Forelimb muscle (tissue), 1 donor: Measurements from ENCODE around the gene ZNF568. TPM values are rescaled to one million over a fixed set of nuclear protein-coding genes. Genes with fewer than 3 reads are reported as not detected.
A peak's percentile ranks its signal among the peaks of the same experiment; 100 is the strongest.

Experiments
- DNase-seq: peaks from one replicate; pipeline ENCODE4 v3.0.0-alpha.2; 2013; ENCODE audit warnings: low read depth
- polyA plus RNA-seq: library from polyadenylated mRNA; unstranded; fragments of 120-200 nt; gene quantifications from one replicate; pipeline ENCODE4 v1.2.1, GENCODE V29; 2013; ENCODE audit not compliant: insufficient read length

Gene ZNF568
- polyA plus RNA-seq = 40.2 TPM

GRCh38 chr19:36915992-36916830 is at the start of gene ZNF568, which contains the start of gene ZNF829:
Gene ZNF568 (plus strand): TSS chr19:36916332. CDS start chr19:36922771, 6,439 bp downstream.
Gene ZNF829 (minus strand): TSS chr19:36916291. CDS start chr19:36915167, 1,124 bp downstream.
- DNase-seq = peak; percentile 77

GRCh38 chr19:36876993-36877938 is 38.9 kb upstream of the ZNF568 start:
- DNase-seq = no peak

- DNase-seq = no peak
Measured at GRCh38 chr19:36891768-36892357, 24.3 kb upstream of the ZNF568 start.

DNA sequence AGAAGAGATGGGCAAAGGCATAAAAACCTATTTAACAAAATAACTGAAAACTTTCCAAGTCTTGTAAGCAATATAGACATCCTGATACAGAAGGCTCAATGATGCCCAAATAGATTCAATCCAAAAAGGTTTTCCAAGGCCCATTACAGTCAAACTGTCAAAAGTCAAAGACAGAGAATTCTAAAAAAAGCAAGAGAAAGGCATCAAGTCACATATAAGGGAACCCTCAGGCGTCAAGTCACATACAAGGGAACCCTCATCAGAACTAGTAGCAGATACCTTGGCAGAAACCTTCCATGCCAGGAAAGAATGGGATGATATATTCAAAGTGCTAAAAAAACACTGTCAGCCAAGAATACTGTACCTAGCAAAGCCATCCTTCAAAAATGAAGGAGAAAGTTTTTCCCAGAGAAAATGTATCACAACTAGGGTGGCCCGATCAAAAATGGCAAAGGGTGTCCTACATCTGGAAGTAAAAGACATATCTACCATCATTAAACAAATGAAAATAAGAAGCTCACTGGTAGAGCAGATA is 21.2 kb upstream of the ZNF568 start:
- DNase-seq = no peak

DNA sequence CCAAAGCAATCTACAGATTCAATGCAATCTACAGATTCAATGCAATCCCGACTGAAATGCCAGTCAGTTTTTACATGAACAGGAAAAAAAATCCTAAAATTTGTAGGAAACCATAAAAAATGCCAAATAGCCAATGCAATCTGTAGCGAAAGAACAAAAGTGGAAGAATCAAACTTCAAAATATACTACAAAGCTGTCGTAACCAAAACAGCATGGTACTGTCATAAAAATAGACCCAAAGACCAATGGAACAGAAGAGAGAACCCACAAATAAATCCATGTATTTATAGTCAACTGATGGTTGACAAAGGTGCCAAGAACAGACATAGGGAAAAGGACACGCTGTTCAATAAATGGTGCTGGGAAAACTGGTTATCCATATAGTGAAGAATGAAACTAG is 17.7 kb upstream of the ZNF568 start:
- no peak for DNase-seq

GRCh38 chr19:36916991-36917390 is 859 bp downstream of the ZNF568 start:
- DNase-seq = peak; percentile 6

DNA sequence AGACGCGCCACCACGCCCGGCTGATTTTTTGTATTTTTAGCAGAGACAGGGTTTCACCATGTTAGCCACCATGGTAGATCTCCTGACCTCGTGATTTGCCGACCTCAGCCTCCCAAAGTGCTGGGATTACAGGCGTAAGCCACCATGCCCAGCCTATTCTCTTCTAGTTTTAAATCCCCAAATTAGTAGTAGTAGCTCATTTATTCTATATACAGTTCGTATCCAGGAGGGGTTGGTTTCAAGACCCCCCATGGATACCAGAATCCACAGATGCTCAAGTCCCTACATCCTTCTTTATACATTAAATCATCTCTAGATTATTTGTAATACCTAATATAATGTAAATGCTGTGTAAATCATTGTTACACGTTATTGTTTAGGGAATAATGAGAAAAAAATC is 2.0 kb downstream of the ZNF568 start:
- no peak for DNase-seq

DNA sequence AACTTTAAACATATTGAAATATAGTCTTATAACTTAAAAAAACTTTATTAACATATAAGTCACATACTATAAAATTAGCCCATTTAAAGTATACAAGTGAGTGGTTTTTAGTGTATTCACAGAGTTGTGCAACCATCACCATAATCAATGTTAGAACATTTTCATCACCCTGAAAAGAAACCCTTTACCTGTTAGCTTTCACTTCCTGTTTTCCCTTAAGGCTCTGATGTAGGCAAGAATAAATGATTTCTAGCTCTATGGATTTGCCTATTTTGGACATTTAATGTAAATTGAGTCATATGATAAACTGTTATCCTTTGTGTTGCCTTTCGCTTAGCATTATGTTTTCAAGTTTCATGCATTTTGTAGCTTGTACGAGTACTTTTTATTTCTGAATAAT is 15.6 kb downstream of the ZNF568 start:
- DNase-seq = no peak

GRCh38 chr19:36939153-36939552 is 23.0 kb downstream of the ZNF568 start:
- DNase-seq = no peak

DNA sequence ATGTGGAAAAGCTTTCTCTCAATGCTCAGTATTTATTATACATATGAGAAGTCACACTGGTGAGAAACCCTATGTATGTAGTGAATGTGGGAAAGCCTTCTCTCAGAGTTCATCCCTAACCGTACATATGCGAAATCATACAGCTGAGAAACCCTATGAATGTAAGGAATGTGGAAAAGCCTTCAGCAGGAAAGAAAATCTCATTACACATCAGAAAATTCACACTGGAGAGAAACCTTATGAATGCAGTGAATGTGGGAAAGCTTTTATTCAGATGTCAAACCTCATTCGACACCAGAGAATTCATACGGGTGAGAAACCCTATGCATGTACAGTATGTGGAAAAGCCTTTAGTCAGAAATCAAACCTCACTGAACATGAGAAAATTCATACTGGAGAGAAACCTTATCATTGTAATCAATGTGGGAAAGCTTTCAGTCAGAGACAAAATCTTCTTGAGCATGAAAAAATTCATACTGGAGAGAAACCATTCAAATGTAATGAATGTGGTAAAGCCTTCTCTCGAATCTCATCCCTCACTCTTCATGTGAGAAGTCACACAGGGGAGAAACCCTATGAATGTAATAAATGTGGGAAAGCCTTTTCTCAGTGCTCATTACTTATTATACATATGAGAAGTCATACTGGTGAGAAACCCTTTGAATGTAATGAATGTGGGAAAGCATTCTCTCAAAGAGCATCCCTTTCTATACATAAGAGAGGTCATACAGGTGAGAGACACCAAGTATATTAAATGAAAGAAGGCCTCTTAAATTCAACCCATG is 34.4 kb downstream of the ZNF568 start:
- no peak for DNase-seq

GRCh38 chr19:36962346-36962745 is 46.2 kb downstream of the ZNF568 start:
- no peak for DNase-seq

GRCh38 chr19:36963280-36963679 is 47.1 kb downstream of the ZNF568 start:
- DNase-seq = no peak

GRCh38 chr19:36972571-36972970 is 56.4 kb downstream of the ZNF568 start:
- no peak for DNase-seq

- DNase-seq = peak; percentile 44
Measured at GRCh38 chr19:36973021-36973843, 57.1 kb downstream of the ZNF568 start.

GRCh38 chr19:36973844-36974195 is 57.7 kb downstream of the ZNF568 start:
- no peak for DNase-seq

- DNase-seq = no peak
Measured at GRCh38 chr19:36986131-36986530, 70.0 kb downstream of the ZNF568 start.

GRCh38 chr19:36986601-36987000 is 70.5 kb downstream of the ZNF568 start:
- no peak for DNase-seq

GRCh38 chr19:36987091-36987490 is 71.0 kb downstream of the ZNF568 start:
- no peak for DNase-seq

- no peak for DNase-seq
Measured at GRCh38 chr19:36997152-36997842, 81.2 kb downstream of the ZNF568 start.
